Measurements from ENCODE around the gene ATP7B. TPM values are rescaled to one million over a fixed set of nuclear protein-coding genes. Genes with fewer than 3 reads are reported as not detected.

Gene ATP7B
- total and polyA plus RNA-seq, 2 donors (not counting 1 experiment from before 2014, with no cell fraction given): 1.7 to 3.3 TPM

DNA sequence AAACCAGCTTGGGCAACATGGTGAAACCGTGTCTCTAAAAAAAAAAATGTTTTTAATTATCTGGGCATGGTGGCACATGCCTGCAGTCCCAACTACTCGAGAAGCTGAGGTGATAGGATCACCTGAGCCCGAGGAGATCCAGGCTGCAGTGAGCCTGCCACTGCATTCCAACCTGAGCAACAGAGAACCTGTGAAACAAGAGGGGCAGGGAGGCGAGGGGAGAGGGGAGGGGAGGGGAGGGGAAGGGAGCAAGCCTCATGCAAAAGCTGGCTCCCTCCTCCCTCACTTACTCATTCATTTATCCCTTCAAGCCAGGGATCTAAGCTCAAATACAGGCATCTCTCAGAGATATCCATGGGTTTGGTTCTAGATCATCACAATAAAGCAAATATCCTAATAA, 8.9 kb downstream of the ATP7B start:
- no peaks in the 10 kb centered on the region for H3K4me1 ChIP-seq (ENCODE audit: control insufficient read depth, extremely low read depth, insufficient read depth, low read length)

DNA sequence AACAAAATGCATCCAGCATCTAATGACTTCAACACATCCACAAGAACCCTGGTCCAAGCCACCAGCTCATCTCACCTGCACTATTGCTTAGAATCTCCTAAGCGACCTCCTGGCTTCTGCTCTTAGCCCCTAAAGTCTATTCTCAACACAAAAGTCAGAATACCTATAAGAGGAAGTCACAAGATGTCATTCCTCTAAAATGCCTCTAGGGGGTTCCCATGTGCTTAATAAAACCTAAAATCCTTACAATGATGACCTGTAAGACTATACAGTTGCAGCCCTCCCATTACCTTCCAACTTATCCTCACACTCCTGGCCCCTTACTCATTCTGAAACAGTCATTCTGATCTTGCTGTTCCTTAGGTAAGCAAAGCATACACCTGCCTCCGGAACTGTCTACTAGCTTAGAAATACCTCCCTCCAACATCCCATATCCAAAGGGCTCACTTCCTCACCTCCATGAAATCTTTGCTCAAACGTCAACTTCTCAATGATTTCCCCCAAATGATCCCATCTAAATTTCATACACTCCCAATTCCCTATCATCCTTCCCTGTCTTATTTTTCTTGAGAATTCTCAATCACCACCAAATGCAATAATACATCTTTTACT, 10.0 kb downstream of the ATP7B start:
- DNase-seq (ENCODE audit: low read depth in 2 of 2): peak; percentile 39 to 71
- H3K4me1 ChIP-seq (ENCODE audit: control insufficient read depth, extremely low read depth, insufficient read depth, low read length): no peaks in the 10 kb centered on the region
- no peak overlapping the region for H3K4me2 ChIP-seq (ENCODE audit: extremely low read depth, insufficient read depth, low read length)
- no peak overlapping the region for H2AFZ ChIP-seq (ENCODE audit: low read length)
- H3K4me3 ChIP-seq (replicated peaks in 1 of 4; ENCODE audit: control extremely low read depth in 1 of 4, insufficient read depth in 1 of 4, low read depth in 3 of 4, low read length in 4 of 4): no peak overlapping the region
- H3K79me2 ChIP-seq (ENCODE audit: control insufficient read depth, insufficient read depth, low read length): no peaks in the 10 kb centered on the region
- TF ChIP-seq, protein P1, sequence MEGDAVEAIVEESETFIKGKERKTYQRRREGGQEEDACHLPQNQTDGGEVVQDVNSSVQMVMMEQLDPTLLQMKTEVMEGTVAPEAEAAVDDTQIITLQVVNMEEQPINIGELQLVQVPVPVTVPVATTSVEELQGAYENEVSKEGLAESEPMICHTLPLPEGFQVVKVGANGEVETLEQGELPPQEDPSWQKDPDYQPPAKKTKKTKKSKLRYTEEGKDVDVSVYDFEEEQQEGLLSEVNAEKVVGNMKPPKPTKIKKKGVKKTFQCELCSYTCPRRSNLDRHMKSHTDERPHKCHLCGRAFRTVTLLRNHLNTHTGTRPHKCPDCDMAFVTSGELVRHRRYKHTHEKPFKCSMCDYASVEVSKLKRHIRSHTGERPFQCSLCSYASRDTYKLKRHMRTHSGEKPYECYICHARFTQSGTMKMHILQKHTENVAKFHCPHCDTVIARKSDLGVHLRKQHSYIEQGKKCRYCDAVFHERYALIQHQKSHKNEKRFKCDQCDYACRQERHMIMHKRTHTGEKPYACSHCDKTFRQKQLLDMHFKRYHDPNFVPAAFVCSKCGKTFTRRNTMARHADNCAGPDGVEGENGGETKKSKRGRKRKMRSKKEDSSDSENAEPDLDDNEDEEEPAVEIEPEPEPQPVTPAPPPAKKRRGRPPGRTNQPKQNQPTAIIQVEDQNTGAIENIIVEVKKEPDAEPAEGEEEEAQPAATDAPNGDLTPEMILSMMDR (conservative IDR thresholded peaks at IDR 0.05 in 1 of 2, IDR thresholded peaks at IDR 0.05 in 1 of 2; ENCODE audit: low read depth in 1 of 2, low read length in 2 of 2): peak; percentile 63 to 73
- TF ChIP-seq EZH2 (IDR thresholded peaks at IDR 0.05; ENCODE audit: low read length, missing control alignments): no peak
- H3K27me3 ChIP-seq (ENCODE audit: control insufficient read depth, insufficient read depth, low read length): peaks cover 17% of the 10 kb centered on the region
- no peaks in the 10 kb centered on the region for H3K9me3 ChIP-seq (ENCODE audit: control insufficient read depth, insufficient read depth, low read depth, low read length)
- no peaks in the 10 kb centered on the region for H3K36me3 ChIP-seq (ENCODE audit: control insufficient read depth, insufficient read depth, low read length)
- no peak overlapping the region for H3K27ac ChIP-seq (ENCODE audit: insufficient read depth, low read length)
- no peaks in the 10 kb centered on the region for H4K20me1 ChIP-seq (ENCODE audit: control insufficient read depth, extremely low read depth, insufficient read depth, low read length)
- no peak overlapping the region for H3K9ac ChIP-seq (ENCODE audit: insufficient read depth, low read length)

More for the DNA sequence above, 8.9 kb downstream of the ATP7B start:
- H3K27me3 ChIP-seq (ENCODE audit: control insufficient read depth, insufficient read depth, low read length): peaks cover 14% of the 10 kb centered on the region
- no peak overlapping the region for H3K4me2 ChIP-seq (ENCODE audit: extremely low read depth, insufficient read depth, low read length)
- no peak overlapping the region for H3K4me3 ChIP-seq (replicated peaks in 1 of 4; ENCODE audit: control extremely low read depth in 1 of 4, insufficient read depth in 1 of 4, low read depth in 3 of 4, low read length in 4 of 4)
- no peak overlapping the region for H3K9ac ChIP-seq (ENCODE audit: insufficient read depth, low read length)
- no peaks in the 10 kb centered on the region for H3K36me3 ChIP-seq (ENCODE audit: control insufficient read depth, insufficient read depth, low read length)
- no peak overlapping the region for H3K27ac ChIP-seq (ENCODE audit: insufficient read depth, low read length)
- no peaks in the 10 kb centered on the region for H3K79me2 ChIP-seq (ENCODE audit: control insufficient read depth, insufficient read depth, low read length)
- DNase-seq (ENCODE audit: low read depth in 2 of 2): no peak
- no peaks in the 10 kb centered on the region for H4K20me1 ChIP-seq (ENCODE audit: control insufficient read depth, extremely low read depth, insufficient read depth, low read length)
- H3K9me3 ChIP-seq (ENCODE audit: control insufficient read depth, insufficient read depth, low read depth, low read length): no peaks in the 10 kb centered on the region
- no peak overlapping the region for H2AFZ ChIP-seq (ENCODE audit: low read length)
- no peak for TF ChIP-seq EZH2 (IDR thresholded peaks at IDR 0.05; ENCODE audit: low read length, missing control alignments)
- TF ChIP-seq, protein P1 (conservative IDR thresholded peaks at IDR 0.05 in 1 of 2, IDR thresholded peaks at IDR 0.05 in 1 of 2; ENCODE audit: low read depth in 1 of 2, low read length in 2 of 2): no peak

DNA sequence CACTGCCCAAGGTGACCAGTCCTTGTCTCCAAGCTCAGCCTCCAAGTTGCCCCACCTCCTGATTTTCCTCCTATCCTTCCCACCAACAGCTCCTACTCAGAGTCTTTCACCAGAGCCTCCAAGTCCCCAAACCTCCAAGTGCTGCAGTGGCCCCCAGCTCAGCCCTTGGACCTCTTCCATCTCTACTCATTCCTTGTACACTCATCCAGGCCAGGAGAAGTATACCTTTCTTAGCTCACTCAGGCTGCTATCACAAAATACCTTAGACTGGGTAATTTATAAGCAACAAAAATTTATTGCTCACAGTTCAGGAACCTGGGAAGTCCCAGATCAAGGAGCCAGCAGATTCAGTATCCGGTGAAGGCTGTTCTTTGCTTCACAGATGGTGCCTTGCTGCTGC, 11.3 kb downstream of the ATP7B start:
- Histone ChIP-seq H3K4me2 (ENCODE audit: extremely low read depth, insufficient read depth, low read length) (no peak overlapping the region), H3K9me3 (ENCODE audit: control insufficient read depth, insufficient read depth, low read depth, low read length) (no peaks in the 10 kb centered on the region), H4K20me1 (ENCODE audit: control insufficient read depth, extremely low read depth, insufficient read depth, low read length) (no peaks in the 10 kb centered on the region), H3K9ac (ENCODE audit: insufficient read depth, low read length) (no peak overlapping the region), H2AFZ (ENCODE audit: low read length) (no peak overlapping the region), H3K36me3 (ENCODE audit: control insufficient read depth, insufficient read depth, low read length) (no peaks in the 10 kb centered on the region), H3K27ac (ENCODE audit: insufficient read depth, low read length) (no peak overlapping the region), H3K4me3 (replicated peaks in 1 of 4; ENCODE audit: control extremely low read depth in 1 of 4, insufficient read depth in 1 of 4, low read depth in 3 of 4, low read length in 4 of 4) (no peak overlapping the region), H3K79me2 (ENCODE audit: control insufficient read depth, insufficient read depth, low read length) (no peaks in the 10 kb centered on the region), H3K27me3 (ENCODE audit: control insufficient read depth, insufficient read depth, low read length) (peaks cover 28% of the 10 kb centered on the region), H3K4me1 (ENCODE audit: control insufficient read depth, extremely low read depth, insufficient read depth, low read length) (no peaks in the 10 kb centered on the region)
- no peak for DNase-seq (ENCODE audit: low read depth in 2 of 2)
- TF ChIP-seq EZH2 (IDR thresholded peaks at IDR 0.05; ENCODE audit: low read length, missing control alignments): no peak
- TF ChIP-seq, protein P1 (conservative IDR thresholded peaks at IDR 0.05 in 1 of 2, IDR thresholded peaks at IDR 0.05 in 1 of 2; ENCODE audit: low read depth in 1 of 2, low read length in 2 of 2): no peak
